COR-L47 (cell line): ENCODE measurements around the gene ATL1.
A peak's percentile ranks its signal among the peaks of the same experiment; 100 is the strongest.
"Not testable (repeated sequence)": the region's sequence is repeated elsewhere in the genome, so short reads cannot be mapped to it uniquely, and the experiment has no call there.

Source experiments
- DNase-seq: peaks from one replicate; lab custom pipeline; 2025; lab: John Stamatoyannopoulos, UW

ATL1 gene

DNA sequence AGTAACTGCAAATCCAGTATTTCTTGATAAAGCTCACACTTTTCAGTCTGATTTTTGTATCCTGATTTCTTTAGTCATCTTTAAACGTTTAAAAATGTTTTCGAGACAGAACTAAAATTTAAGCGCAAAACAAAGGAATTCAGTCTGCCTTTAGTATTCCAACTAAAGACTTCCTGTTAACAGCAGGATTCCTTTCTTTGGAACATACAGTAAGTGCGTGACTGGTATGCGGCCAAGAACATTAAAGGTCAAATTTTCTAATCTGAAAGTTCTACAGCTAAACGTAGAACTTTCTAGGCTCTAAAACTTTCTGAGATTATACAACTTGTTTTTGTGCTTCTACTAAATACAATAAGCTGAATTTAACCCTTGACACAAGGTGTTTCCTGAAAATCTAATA, 98.3 kb downstream of the ATL1 start:
- no peak for DNase-seq

- DNase-seq, result peak; percentile 0
Observed at GRCh38 chr14:50659327-50659974, 99.5 kb downstream of the ATL1 start.

GRCh38 chr14:50664579-50664978, 104.6 kb downstream of the ATL1 start:
- DNase-seq, result not testable (repeated sequence)

- not testable (repeated sequence) for DNase-seq
Observed at GRCh38 chr14:50665300-50665699, 105.4 kb downstream of the ATL1 start.

GRCh38 chr14:50666772-50667683, 107.1 kb downstream of the ATL1 start:
- DNase-seq, result no peak

- DNase-seq, result no peak
Observed at GRCh38 chr14:50667684-50667995, 107.7 kb downstream of the ATL1 start.

DNA sequence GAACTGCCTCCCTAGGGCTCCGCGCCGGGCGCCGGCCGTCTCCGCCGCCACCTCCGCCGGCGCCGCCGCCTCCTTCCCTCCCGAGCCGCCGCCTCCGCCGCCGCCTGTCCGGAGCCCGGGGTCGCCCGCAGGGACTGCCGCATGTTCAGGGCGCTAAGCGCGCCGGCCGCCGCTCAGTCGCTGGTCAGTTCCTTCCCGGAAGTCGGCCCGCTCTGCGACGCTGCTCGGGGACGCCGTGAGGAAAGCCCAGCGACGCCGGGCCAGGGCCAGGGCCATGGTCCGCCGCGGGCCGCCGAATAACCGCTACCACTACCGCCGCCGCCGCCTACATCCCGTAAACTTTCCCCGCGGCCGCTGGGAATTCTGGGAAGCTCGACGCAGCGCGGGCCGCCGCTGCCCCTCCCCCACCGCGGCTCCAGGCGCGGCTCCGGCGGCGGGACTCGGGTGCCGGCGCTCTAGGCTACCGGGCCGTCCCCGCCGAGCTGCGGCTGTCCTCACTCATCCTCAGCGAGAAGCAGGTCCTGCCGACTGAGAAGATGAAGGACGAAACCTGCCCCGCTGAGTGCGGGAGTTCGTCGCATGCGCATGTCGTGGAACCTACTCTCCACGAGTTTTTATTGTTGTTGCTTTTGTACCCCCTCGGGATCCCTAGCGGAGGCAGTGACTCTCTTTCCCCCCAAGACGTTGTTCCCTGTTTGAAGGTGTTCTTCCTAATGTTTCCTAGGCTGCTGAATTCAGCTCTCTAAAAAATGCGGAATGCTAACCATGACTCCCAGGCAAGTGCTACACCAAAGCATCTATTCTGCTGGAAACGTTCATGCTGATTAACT, 108.3 kb downstream of the ATL1 start, which contains the start of gene SAV1:
SAV1 (minus strand) TSS at position 311 of the 830 bp plus-strand sequence. CDS start 339 bp downstream, outside the sequence.
- peak; percentile 68 for DNase-seq

DNA sequence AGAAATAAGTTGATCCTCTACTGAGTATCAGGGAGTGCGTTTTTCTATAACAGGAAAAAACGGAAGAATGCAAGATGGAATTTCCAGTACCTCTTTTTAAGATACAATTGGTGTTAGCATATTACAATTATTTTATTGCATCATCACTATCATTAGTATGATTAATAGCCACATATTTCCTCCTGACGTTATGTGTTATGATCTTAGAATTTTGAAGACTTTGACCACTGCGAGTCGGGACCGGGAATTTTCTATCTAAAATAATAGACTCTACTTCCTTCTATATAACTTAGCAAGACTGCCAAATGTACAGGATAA, 108.8 kb downstream of the ATL1 start:
- no peak for DNase-seq

GRCh38 chr14:50669441-50669986, 109.6 kb downstream of the ATL1 start:
- no peak for DNase-seq

GRCh38 chr14:50670196-50670865, 110.4 kb downstream of the ATL1 start:
- DNase-seq, result no peak

DNA sequence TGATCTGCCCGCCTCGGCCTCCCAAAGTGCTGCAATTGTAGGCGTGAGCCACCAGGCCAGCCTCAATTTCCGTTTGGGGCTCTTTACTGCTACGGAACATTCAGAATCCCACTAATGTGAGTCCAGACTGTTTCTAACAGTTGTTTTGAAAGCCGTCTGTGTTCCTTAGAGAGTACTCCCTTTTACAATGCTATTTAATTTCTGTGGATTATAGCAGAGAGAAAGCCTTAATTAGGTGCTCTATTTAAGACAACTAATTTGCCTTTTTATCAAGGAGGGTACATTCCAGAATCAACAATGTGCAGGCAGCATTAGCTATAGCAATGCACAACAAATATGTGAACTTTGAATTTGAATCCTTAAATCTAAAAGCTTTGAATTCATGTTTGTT, 110.9 kb downstream of the ATL1 start:
- no peak for DNase-seq

DNA sequence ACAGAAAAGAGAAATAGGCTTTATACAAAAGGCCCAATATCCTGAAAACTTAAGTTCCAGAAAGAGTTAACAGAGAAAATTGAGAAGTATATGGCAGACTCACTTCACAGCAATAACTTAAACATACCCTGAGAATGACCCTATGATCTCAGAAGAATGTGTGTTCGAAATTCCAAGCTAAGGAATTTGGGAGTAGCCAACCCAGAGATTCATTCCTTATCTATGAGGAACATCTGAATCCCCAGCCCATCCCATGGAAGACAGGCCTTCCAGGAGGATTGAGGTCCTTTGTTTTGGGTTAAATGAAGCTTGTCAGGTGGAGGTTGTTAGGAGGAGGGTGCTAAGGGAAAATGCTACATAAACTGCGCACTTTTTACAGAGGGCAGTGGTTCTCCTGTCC, 115.7 kb downstream of the ATL1 start:
- DNase-seq, result no peak

GRCh38 chr14:50676814-50677516, 117.0 kb downstream of the ATL1 start:
- DNase-seq, result no peak

DNA sequence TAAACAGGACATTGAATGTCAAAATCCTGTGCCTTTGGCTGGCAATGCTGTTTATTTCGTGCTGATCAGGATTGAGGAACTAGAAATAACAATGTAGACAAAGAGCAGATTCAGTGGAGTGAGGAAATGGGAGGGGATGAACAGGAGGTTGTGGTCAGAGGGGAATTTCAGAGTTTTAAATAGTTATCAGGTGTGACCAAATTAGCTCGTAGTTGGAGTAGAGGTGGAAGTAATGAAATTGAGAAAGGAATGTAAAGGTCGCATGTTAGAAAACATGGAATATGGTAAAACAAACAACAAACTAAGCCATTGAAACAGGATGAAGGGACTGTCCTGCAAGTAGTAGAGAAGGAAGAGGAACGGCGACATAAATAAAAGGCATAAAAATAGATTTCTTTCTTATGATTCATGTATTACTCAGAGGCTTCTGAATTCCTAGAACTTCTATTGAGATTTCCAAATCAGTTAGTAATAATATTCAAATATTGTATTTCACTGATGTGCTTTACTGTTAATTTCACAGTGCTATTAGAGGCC, 117.7 kb downstream of the ATL1 start:
- DNase-seq, result no peak

DNA sequence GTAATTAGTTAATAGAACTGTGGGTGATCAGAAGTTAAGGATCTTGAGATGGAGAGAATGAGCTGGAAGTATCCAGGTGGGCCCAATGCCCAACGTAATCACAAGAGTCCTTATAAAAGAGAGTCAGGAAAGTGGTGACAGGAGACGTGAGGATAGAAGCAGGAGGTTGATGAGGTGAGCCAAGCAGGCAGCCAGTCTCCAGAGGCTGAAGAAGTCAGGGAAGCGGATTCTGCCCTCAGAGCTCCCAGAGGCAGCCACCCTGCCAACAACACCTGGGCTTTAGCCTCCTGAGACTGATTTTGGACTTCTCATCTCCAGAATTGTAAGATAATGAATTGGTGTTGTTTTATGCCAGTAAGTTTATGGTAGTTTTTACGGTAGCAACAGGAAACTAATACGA, 118.2 kb downstream of the ATL1 start:
- no peak for DNase-seq

DNA sequence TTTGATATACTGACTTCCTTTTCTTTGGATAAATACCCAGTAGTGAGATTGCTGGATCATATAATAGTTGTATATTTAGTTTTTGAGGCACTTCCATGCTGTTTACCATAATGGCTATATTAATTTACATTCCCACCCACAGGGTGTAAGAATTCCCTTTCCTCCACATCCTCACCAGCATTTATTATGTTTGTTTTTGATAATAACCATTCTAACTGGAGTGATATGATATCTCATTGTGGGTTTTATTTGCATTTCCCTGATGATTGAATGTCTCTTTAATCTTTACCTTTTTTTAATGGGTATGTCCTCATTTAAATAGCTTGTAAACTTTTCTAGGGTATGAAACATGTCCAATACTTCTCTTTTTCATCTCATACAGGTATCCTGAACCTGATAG, 119.7 kb downstream of the ATL1 start:
- DNase-seq, result no peak
